Astrocyte (in vitro differentiated cells and primary cell): Measurements from ENCODE around the gene SNAPC4. TPM values are rescaled to one million over a fixed set of nuclear protein-coding genes. Genes with fewer than 3 reads are reported as not detected.

ENCODE experiments used
- DNase-seq: peaks from one replicate; pipeline ENCODE4 v3.0.0-alpha.2; 2010; ENCODE audit warnings: low read depth
- FAIRE-seq: peaks from 2 replicates; lab custom pipeline; 2011; peaks lifted over from hg19 to GRCh38; lab: Jason Lieb, UNC
- H2AFZ ChIP-seq: 2 replicates; pipeline ENCODE4 v1.6.0; 2012; ENCODE audit warnings: low read depth, low read length, inconsistent platforms
- H3K27ac ChIP-seq: 2 replicates; pipeline ENCODE4 v1.5.1; 2011; ENCODE audit warnings: low read depth, low read length, inconsistent platforms
- H3K27me3 ChIP-seq: 2 replicates; pipeline ENCODE4 v1.6.0; 2011; ENCODE audit warnings: low read length, inconsistent platforms; ENCODE audit not compliant: insufficient read depth
- H3K36me3 ChIP-seq: 2 replicates; pipeline ENCODE4 v1.5.1; 2011; ENCODE audit warnings: low read length, inconsistent platforms; ENCODE audit not compliant: insufficient read depth
- H3K4me1 ChIP-seq: 2 replicates; pipeline ENCODE4 v1.5.1; 2011; ENCODE audit warnings: low read length, inconsistent platforms; ENCODE audit not compliant: insufficient read depth
- H3K4me2 ChIP-seq: 2 replicates; pipeline ENCODE4 v1.6.0; 2012; ENCODE audit warnings: low read length, inconsistent platforms
- H3K4me3 ChIP-seq: 2 replicates; pipeline ENCODE4 v1.5.1; 2011; ENCODE audit warnings: low read depth, mild to moderate bottlenecking, low read length, inconsistent platforms; ENCODE audit not compliant: insufficient read depth
- H3K79me2 ChIP-seq: 2 replicates; pipeline ENCODE4 v1.6.0; 2012; ENCODE audit warnings: mild to moderate bottlenecking, low read length, inconsistent platforms; ENCODE audit not compliant: insufficient read depth
- H3K9ac ChIP-seq: 2 replicates; pipeline ENCODE4 v1.6.0; 2012; ENCODE audit warnings: mild to moderate bottlenecking, low read length, inconsistent platforms
- H3K9me3 ChIP-seq: 2 replicates; pipeline ENCODE4 v1.5.1; 2012; ENCODE audit warnings: low read depth, mild to moderate bottlenecking, low read length, inconsistent platforms; ENCODE audit not compliant: insufficient read depth
- H4K20me1 ChIP-seq: 2 replicates; pipeline ENCODE4 v1.6.0; 2012; ENCODE audit warnings: low read length, inconsistent platforms; ENCODE audit not compliant: insufficient read depth
- H3K27ac Mint-ChIP-seq: one replicate; pipeline ENCODE4 v1.8.0; 2021; ENCODE audit warnings: mild to moderate bottlenecking, mixed read lengths; ENCODE audit not compliant: unreplicated experiment
- H3K27me3 Mint-ChIP-seq: one replicate; pipeline ENCODE4 v1.8.0; 2021; ENCODE audit warnings: low read depth, mixed read lengths; ENCODE audit not compliant: unreplicated experiment
- H3K36me3 Mint-ChIP-seq: one replicate; pipeline ENCODE4 v1.8.0; 2021; ENCODE audit warnings: low read depth, mixed read lengths; ENCODE audit not compliant: unreplicated experiment
- H3K4me1 Mint-ChIP-seq: one replicate; pipeline ENCODE4 v1.8.0; 2021; ENCODE audit warnings: low read depth, mixed read lengths; ENCODE audit not compliant: unreplicated experiment
- H3K4me3 Mint-ChIP-seq: one replicate; pipeline ENCODE4 v1.8.0; 2021; ENCODE audit warnings: mild to moderate bottlenecking, moderate library complexity, mixed read lengths; ENCODE audit not compliant: unreplicated experiment
- H3K9me3 Mint-ChIP-seq: one replicate; pipeline ENCODE4 v1.8.0; 2021; ENCODE audit warnings: mild to moderate bottlenecking, mixed read lengths; ENCODE audit not compliant: unreplicated experiment
- CTCF ChIP-seq: IDR thresholded peaks from 2 replicates; pipeline ENCODE4 v1.5.1; 2011; ENCODE audit warnings: low read depth, mild to moderate bottlenecking, inconsistent platforms, low read length, moderate library complexity; ENCODE audit not compliant: insufficient read depth
- EZH2 ChIP-seq: IDR thresholded peaks from 2 replicates; pipeline ENCODE4 v1.6.1; 2012; ENCODE audit warnings: mild to moderate bottlenecking, low read length, inconsistent platforms; ENCODE audit not compliant: insufficient read depth
- total RNA-seq: library from RNA; stranded (reverse); gene quantifications from 2 replicates; pipeline ENCODE4 v1.2.1, GENCODE V29; 2021

The SNAPC4 gene
- total RNA-seq, 1 donor from 2014 or later = 18.6 TPM

DNA sequence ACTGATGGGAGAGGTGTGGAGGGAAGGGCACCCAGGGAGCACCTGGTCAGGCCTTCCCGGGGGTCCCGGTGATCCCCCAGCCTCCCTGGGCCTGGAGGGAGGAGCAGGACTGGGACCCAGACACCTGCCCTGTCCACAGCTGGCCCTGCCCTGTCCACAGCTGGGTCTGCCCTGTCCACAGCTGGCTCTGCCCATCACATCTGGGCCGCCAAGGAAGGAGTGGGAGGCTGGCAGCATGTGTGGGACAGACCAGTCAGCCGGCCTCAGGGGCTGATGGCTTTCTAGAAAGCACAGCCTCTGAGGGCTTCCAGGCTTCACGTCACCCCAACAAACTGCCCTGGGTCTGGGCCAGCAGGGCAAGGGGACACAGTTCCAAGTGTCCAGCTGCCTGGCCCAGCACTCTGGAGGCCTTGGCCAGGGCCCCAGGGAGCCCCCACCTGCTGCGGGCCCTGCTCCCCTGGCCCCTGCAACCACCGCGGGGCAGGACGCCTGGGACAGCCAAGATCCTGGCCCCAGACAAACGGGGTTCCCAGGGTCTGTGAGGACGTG, 48.6 kb downstream of the SNAPC4 start:
- TF ChIP-seq EZH2 (no peak), CTCF (no peak)
- H3K4me3 ChIP-seq = no peak overlapping the region
- no peaks in the 10 kb centered on the region for H3K79me2 ChIP-seq
- no peaks in the 10 kb centered on the region for H3K9me3 Mint-ChIP-seq
- H3K27me3 Mint-ChIP-seq = no peaks in the 10 kb centered on the region
- H3K36me3 ChIP-seq = no peaks in the 10 kb centered on the region
- no peak overlapping the region for H3K9ac ChIP-seq
- peaks cover 14% of the 10 kb centered on the region for H3K4me1 ChIP-seq
- no peak overlapping the region for H2AFZ ChIP-seq
- no peak overlapping the region for H3K27ac ChIP-seq
- H3K4me1 Mint-ChIP-seq = peaks cover 6% of the 10 kb centered on the region
- H3K4me2 ChIP-seq = no peak overlapping the region
- H3K4me3 Mint-ChIP-seq = no peak overlapping the region
- no peaks in the 10 kb centered on the region for H3K27me3 ChIP-seq
- DNase-seq (no peak), FAIRE-seq (no peak)
- peaks cover 41% of the 10 kb centered on the region for H4K20me1 ChIP-seq
- no peak overlapping the region for H3K27ac Mint-ChIP-seq
- no peaks in the 10 kb centered on the region for H3K36me3 Mint-ChIP-seq
- no peaks in the 10 kb centered on the region for H3K9me3 ChIP-seq

Other genes with a start within 250 kb of the SNAPC4 start
- gene LHX3, start 195.0 kb downstream of the SNAPC4 start, total RNA-seq = not detected in 2 replicates
- 20.4 and 20.9 TPM in 2 replicates for gene QSOX2, start 154.4 kb downstream of the SNAPC4 start, total RNA-seq
- 0.09 TPM in 1 of 2 replicates, not detected in the other for gene CCDC187, start 96.1 kb downstream of the SNAPC4 start, total RNA-seq
- gene GPSM1, start 72.6 kb downstream of the SNAPC4 start, total RNA-seq = 52.6 and 59.4 TPM in 2 replicates
- gene DNLZ, start 36.4 kb downstream of the SNAPC4 start, total RNA-seq = 14.0 and 17.4 TPM in 2 replicates
- 2.7 and 4.2 TPM in 2 replicates for gene CARD9, start 26.5 kb downstream of the SNAPC4 start, total RNA-seq
- gene ENTR1, start 10.4 kb upstream of the SNAPC4 start, total RNA-seq = 71.5 and 71.7 TPM in 2 replicates
- 91.6 and 94.4 TPM in 2 replicates for gene PMPCA, start 10.5 kb upstream of the SNAPC4 start, total RNA-seq
- 12.6 and 13.2 TPM in 2 replicates for gene INPP5E, start 39.7 kb upstream of the SNAPC4 start, total RNA-seq
- gene SEC16A, start 82.9 kb upstream of the SNAPC4 start, total RNA-seq = 94.5 and 103 TPM in 2 replicates
- gene NOTCH1, start 145.9 kb upstream of the SNAPC4 start, total RNA-seq = 34.1 and 35.5 TPM in 2 replicates